ENCODE results near the gene OR51B6. TPM values are rescaled to one million over a fixed set of nuclear protein-coding genes. Genes with fewer than 3 reads are reported as not detected.

The OR51B6 gene, protein sequence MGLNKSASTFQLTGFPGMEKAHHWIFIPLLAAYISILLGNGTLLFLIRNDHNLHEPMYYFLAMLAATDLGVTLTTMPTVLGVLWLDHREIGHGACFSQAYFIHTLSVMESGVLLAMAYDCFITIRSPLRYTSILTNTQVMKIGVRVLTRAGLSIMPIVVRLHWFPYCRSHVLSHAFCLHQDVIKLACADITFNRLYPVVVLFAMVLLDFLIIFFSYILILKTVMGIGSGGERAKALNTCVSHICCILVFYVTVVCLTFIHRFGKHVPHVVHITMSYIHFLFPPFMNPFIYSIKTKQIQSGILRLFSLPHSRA
- total RNA-seq (2016; rRNA removed; fragmentation: Illumina TruSeq; extraction: Trizol): not detected in 2 replicates
- total RNA-seq (2016; cell fraction: cytosol; rRNA removed; fragmentation: Illumina TruSeq; extraction: Trizol; ENCODE audit: low read depth): not detected in 2 replicates
- not detected in 2 replicates for total RNA-seq (2016; cell fraction: insoluble cytoplasmic fraction; rRNA removed; fragmentation: Illumina TruSeq; extraction: Trizol)
- not detected in 2 replicates for total RNA-seq (2016; cell fraction: membrane; rRNA removed; fragmentation: Illumina TruSeq; extraction: Trizol)
- total RNA-seq (2016; cell fraction: nucleus; rRNA removed; fragmentation: Illumina TruSeq; extraction: Trizol): not detected in 2 replicates
- not detected in 2 replicates for polyA plus RNA-seq (2011; rRNA removed)
- polyA plus RNA-seq (2011; cell fraction: cytosol; rRNA removed): not detected in 2 replicates
- polyA plus RNA-seq (2011; cell fraction: nucleus; rRNA removed): not detected in 2 replicates
- not detected in 2 replicates for polyA plus RNA-seq (2012)
- polyA plus RNA-seq (2016; cell fraction: cytosol; fragmentation: Illumina TruSeq; extraction: Trizol; ENCODE audit: low read depth): not detected in 2 replicates
- not detected in 2 replicates for polyA plus RNA-seq (2016; cell fraction: insoluble cytoplasmic fraction; fragmentation: Illumina TruSeq; extraction: Trizol; ENCODE audit: low read depth)
- not detected in 2 replicates for polyA plus RNA-seq (2016; cell fraction: membrane; fragmentation: Illumina TruSeq; extraction: Trizol; ENCODE audit: low read depth)
- polyA plus RNA-seq (2016; cell fraction: nucleus; fragmentation: Illumina TruSeq; extraction: Trizol; ENCODE audit: insufficient read depth, low read depth): not detected in 2 replicates
- polyA minus RNA-seq (2011; rRNA and poly(A)+ RNA removed; ENCODE audit: low replicate concordance): 0.33 TPM in 1 of 2 replicates, not detected in the other
- polyA minus RNA-seq (2011; cell fraction: cytosol; rRNA and poly(A)+ RNA removed): not detected in 2 replicates
- not detected in 2 replicates for polyA minus RNA-seq (2011; cell fraction: nucleus; rRNA and poly(A)+ RNA removed)
- Bru-seq, nascent RNA: not detected
- BruChase-seq, experiment 1, labeled RNA remaining after a 6-hour chase: not detected
- BruChase-seq, experiment 2, labeled RNA remaining after a 2-hour chase: not detected
- long read RNA-seq, experiment 1: 0 reads
- long read RNA-seq, experiment 2: 0 reads

DNA sequence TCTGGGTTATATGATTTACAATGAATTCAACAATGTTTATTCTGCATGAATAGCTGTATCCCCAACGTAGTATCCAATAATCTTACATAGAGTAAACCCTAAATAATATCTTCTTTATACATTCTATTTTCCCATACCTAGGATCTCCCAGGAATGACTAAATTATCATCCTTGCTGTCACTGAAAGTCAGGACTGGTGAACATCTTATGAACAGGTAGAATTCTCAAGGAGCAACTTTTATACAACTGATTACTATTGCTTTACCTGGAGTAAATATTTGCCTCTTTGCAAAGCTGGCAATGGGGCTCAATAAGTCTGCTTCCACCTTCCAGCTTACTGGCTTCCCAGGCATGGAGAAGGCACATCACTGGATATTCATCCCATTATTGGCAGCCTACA lies at the start of gene OR51B6:
TSS of gene OR51B6 (plus strand) at position 301 of the 400 bp plus-strand sequence. CDS start at position 301, 0 bp downstream.
- WGBS (ENCODE audit: low lambda C conversion rate): 0% methylated on average over 1 of the region's 1 CpG
- no peaks in the 10 kb centered on the region for H3K9me3 ChIP-seq (ENCODE audit: low read length)
- no peaks in the 10 kb centered on the region for H3K36me3 ChIP-seq (replicated peaks in 1 of 2; ENCODE audit: control insufficient read depth in 1 of 2, insufficient read depth in 2 of 2, low read length in 2 of 2)
- no peak within 1 kb of the TSS for H3K27ac ChIP-seq (ENCODE audit: extremely low read length, insufficient read depth, low read length)
- no peak within 1 kb of the TSS for H3K4me2 ChIP-seq (ENCODE audit: low read depth, low read length)
- H3K27me3 ChIP-seq (ENCODE audit: control insufficient read depth in 1 of 2, insufficient read depth in 2 of 2, low read length in 2 of 2): 0 out of 5 replicates have a peak, but pooled peaks cover 0 to 6% of the 10 kb centered on the region in 2 experiments
- no peaks in the 10 kb centered on the region for H3K4me1 ChIP-seq (ENCODE audit: insufficient read depth, low read length)
- CTCF ChIA-PET (ENCODE audit: low intra/inter-chr PET ratio, low total read pairs): no interaction called here
- H3K9ac ChIP-seq (ENCODE audit: insufficient read depth, low read depth, low read length): no peak within 1 kb of the TSS
- no peak within 1 kb of the TSS for H3K4me3 ChIP-seq (replicated peaks in 1 of 3; ENCODE audit: insufficient read depth in 1 of 3, low read depth in 2 of 3, low read length in 3 of 3)
- POLR2A ChIA-PET: no interaction called here
- DNase-seq (ENCODE audit: low spot score) (no peak), ATAC-seq (no peak), FAIRE-seq (no peak)
- intact Hi-C loops (cut with micrococcal nuclease; ENCODE audit: unreplicated experiment): no loop called here
- H3K79me2 ChIP-seq (ENCODE audit: insufficient read depth, low read length): no peaks in the 10 kb centered on the region
- no peaks in the 10 kb centered on the region for H4K20me1 ChIP-seq (ENCODE audit: insufficient read depth, low read length)
- in situ Hi-C loops (cut with HindIII; ENCODE audit: extremely low pct_ligation_motif_present, low pct_unique_long_range_greater_than_20kb): no loop called here
- BruUV-seq (replicated peaks): no TSS peak
- no peak within 1 kb of the TSS for H2AFZ ChIP-seq (ENCODE audit: low read length)
- TF ChIP-seq, protein P1, sequence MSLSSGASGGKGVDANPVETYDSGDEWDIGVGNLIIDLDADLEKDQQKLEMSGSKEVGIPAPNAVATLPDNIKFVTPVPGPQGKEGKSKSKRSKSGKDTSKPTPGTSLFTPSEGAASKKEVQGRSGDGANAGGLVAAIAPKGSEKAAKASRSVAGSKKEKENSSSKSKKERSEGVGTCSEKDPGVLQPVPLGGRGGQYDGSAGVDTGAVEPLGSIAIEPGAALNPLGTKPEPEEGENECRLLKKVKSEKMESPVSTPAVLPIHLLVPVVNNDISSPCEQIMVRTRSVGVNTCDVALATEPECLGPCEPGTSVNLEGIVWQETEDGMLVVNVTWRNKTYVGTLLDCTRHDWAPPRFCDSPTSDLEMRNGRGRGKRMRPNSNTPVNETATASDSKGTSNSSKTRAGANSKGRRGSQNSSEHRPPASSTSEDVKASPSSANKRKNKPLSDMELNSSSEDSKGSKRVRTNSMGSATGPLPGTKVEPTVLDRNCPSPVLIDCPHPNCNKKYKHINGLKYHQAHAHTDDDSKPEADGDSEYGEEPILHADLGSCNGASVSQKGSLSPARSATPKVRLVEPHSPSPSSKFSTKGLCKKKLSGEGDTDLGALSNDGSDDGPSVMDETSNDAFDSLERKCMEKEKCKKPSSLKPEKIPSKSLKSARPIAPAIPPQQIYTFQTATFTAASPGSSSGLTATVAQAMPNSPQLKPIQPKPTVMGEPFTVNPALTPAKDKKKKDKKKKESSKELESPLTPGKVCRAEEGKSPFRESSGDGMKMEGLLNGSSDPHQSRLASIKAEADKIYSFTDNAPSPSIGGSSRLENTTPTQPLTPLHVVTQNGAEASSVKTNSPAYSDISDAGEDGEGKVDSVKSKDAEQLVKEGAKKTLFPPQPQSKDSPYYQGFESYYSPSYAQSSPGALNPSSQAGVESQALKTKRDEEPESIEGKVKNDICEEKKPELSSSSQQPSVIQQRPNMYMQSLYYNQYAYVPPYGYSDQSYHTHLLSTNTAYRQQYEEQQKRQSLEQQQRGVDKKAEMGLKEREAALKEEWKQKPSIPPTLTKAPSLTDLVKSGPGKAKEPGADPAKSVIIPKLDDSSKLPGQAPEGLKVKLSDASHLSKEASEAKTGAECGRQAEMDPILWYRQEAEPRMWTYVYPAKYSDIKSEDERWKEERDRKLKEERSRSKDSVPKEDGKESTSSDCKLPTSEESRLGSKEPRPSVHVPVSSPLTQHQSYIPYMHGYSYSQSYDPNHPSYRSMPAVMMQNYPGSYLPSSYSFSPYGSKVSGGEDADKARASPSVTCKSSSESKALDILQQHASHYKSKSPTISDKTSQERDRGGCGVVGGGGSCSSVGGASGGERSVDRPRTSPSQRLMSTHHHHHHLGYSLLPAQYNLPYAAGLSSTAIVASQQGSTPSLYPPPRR (CRISPR knock-in tag; IDR thresholded peaks at IDR 0.05; ENCODE audit: borderline replicate concordance): no peak
- TF ChIP-seq ZNF879 (CRISPR knock-in tag; IDR thresholded peaks at IDR 0.05) (no peak), HOXD1 (CRISPR knock-in tag; IDR thresholded peaks at IDR 0.05) (no peak), MED1 (CRISPR knock-in tag; IDR thresholded peaks at IDR 0.05) (no peak), ZNF672 (CRISPR knock-in tag; IDR thresholded peaks at IDR 0.05) (no peak), ZNF10 (CRISPR knock-in tag; IDR thresholded peaks at IDR 0.05; ENCODE audit: borderline replicate concordance, low read depth) (no peak)
- TF ChIP-seq, protein P2, sequence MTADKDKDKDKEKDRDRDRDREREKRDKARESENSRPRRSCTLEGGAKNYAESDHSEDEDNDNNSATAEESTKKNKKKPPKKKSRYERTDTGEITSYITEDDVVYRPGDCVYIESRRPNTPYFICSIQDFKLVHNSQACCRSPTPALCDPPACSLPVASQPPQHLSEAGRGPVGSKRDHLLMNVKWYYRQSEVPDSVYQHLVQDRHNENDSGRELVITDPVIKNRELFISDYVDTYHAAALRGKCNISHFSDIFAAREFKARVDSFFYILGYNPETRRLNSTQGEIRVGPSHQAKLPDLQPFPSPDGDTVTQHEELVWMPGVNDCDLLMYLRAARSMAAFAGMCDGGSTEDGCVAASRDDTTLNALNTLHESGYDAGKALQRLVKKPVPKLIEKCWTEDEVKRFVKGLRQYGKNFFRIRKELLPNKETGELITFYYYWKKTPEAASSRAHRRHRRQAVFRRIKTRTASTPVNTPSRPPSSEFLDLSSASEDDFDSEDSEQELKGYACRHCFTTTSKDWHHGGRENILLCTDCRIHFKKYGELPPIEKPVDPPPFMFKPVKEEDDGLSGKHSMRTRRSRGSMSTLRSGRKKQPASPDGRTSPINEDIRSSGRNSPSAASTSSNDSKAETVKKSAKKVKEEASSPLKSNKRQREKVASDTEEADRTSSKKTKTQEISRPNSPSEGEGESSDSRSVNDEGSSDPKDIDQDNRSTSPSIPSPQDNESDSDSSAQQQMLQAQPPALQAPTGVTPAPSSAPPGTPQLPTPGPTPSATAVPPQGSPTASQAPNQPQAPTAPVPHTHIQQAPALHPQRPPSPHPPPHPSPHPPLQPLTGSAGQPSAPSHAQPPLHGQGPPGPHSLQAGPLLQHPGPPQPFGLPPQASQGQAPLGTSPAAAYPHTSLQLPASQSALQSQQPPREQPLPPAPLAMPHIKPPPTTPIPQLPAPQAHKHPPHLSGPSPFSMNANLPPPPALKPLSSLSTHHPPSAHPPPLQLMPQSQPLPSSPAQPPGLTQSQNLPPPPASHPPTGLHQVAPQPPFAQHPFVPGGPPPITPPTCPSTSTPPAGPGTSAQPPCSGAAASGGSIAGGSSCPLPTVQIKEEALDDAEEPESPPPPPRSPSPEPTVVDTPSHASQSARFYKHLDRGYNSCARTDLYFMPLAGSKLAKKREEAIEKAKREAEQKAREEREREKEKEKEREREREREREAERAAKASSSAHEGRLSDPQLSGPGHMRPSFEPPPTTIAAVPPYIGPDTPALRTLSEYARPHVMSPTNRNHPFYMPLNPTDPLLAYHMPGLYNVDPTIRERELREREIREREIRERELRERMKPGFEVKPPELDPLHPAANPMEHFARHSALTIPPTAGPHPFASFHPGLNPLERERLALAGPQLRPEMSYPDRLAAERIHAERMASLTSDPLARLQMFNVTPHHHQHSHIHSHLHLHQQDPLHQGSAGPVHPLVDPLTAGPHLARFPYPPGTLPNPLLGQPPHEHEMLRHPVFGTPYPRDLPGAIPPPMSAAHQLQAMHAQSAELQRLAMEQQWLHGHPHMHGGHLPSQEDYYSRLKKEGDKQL (CRISPR knock-in tag; IDR thresholded peaks at IDR 0.05; ENCODE audit: low read depth): no peak
